DMS153 (cell line): Measurements from ENCODE around the gene GABRB1.
A peak's percentile ranks its signal among the peaks of the same experiment; 100 is the strongest.

Source experiments
- DNase-seq: peaks from one replicate; lab custom pipeline; 2025; lab: John Stamatoyannopoulos, UW

The GABRB1 gene

DNA sequence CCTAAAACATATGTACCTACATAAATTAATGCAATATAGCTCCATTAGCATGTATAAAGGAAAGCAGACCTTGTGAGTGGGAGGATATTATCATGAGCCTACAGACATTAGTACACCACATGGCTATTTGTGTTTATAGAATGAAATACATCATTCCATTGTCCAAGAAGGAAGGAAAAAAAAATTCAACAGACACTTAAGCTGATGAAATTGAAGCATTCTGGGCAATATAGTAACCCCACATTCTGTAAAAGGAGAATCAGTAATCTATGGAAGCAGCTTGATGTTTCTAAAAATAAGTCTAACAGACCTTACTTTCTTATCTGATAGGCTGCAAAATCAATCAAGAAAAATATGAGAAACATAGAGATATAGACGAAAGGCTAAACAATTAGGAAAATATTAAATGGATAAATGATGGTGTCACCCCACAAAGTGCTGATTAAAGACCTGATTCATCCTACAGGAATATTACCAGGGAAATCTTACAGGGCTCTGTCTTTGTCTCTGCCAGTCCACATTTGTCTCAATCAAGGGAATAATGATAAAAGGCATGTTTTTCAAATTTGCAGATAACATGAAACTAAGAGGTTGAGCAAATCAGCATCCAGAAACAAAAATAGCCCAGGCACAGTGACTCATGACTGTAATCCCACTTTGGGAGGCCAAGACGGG, 355.3 kb downstream of the GABRB1 start:
- DNase-seq, result no peak

GRCh38 chr4:47390428-47391125, 359.2 kb downstream of the GABRB1 start:
- no peak for DNase-seq

DNA sequence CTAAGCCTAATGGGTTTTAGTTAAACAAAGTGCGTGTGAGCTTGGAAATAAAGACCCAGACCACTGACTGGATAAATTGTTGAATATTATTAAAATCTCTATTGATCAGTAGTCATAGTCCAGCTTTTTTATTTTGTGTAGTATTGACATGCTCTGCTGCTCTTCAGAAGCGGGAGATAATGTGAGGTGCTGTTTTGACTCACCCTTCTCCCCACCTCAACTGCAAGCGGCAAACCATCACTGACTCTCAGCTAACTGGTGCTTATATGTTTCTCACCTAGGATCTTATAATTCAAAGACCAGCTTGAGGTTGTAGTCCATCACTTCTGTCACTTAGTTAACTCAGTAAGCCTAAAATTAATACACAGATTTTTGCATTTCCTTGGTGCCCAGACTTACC, 359.9 kb downstream of the GABRB1 start:
- no peak for DNase-seq

GRCh38 chr4:47406408-47406807, 375.0 kb downstream of the GABRB1 start:
- no peak for DNase-seq

DNA sequence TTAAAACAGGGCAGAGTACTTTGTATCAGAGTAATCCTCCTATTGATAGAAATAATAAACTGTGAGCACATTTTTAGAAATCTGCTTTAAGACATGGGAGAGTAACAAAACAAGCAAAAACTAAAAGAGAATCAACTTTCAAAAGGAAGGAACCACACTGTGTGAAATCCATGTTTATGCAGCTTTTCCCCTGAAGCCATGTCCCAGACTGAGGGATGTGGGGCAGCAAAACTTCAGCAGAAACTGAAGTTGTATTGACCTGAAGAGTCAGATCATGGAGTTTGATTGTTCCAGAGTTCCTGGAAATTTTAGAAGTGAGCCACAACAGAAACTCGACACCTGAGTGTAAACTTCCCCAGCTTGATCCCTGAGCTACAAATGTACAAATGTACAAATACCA, 378.9 kb downstream of the GABRB1 start:
- DNase-seq, result no peak

DNA sequence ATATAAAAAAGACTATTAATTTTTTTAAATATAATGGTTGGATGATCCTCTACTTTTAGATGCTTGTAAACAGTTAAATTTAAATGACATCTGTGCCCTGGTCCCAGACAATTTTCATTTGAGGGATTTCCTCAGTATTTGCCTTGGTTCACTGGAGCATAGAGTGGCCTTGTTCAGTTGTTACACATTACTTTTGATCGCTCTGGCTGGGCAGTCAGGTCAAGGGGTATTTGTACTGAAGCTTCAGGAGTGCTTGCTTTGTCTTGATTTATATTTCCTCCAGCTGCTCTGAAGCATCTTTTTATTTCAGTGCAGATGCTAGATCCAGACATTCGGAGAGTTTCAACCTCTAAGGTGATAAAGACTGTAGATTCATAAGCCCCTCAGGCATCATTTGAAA, 382.2 kb downstream of the GABRB1 start:
- no peak for DNase-seq

DNA sequence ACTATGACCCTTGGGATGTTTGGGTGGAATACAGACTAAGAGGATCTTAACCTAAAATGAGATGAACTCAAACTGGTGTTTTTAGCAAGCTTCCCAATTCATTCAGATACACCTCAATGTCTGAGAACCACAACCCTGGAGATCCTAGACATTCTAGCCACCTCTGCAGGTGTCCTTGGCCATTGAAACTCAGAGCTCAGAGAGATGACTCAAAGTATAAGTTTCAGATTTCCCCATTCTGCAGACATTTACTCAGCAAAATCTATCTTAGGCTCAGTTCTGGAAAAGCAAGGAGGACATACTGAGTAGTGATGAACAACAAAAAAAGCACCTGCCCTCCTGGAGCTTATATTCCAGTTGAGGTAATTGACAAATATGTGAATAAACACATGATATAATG, 384.4 kb downstream of the GABRB1 start:
- DNase-seq, result no peak

DNA sequence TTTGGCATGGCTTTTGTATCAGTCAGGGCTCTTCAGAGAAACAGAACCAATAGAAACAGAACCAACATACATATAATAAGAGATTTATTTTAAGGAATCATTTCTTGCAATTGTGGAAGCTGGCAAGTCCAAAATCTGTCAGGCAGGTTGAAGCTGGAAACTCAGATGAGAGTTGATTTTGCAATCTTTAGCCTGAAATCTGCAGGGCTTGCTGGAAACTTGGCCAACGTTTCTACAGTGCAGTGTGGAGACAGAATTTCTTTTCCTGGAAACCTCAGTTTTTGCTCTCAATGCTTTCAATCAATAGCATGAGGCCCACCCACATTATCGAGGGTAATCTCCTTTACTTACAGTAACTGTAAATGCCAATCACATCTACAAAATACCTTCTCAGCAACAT, 386.8 kb downstream of the GABRB1 start:
- DNase-seq, result no peak

DNA sequence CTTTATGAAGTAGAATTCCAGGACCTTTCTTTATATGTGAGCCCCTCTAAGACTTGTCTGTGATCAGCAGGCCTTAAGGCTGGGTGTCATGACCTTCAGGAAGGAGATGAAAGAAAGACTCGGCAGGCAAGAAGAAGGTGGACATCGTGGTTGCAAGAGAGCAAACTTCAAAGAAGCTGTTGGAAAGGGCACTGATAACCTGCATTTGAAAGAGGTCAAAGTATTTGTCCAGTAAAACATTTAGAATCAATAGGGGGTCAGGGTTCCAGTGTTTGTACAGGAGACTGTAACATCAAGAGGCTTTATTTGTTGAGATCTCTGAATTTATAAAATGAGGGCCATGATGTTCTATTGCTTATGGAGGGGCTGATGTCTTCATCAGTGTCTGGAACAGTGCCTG, 387.9 kb downstream of the GABRB1 start:
- DNase-seq, result no peak

GRCh38 chr4:47425628-47426027, 394.3 kb downstream of the GABRB1 start:
- no peak for DNase-seq

DNA sequence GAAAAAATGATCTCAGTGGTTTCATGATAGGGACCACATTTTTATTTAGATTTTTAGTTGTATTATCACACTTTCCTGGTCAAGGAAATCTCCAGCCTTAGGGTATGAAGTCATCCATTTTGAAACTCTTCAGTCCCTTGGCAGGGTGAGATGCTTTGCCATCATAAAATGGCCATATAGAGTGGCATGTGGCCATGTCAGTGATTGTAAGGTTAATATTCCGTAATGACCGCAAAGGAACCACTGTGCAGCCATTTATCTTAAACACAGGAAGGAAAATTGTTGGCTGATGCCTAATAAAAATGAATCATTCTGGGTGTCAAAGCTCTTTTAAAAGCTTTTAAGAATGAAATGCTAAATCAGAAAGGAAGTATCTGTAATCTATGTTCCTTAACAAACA, 396.6 kb downstream of the GABRB1 start:
- DNase-seq, result no peak

GRCh38 chr4:47432749-47433148, 401.4 kb downstream of the GABRB1 start:
- no peak for DNase-seq

GRCh38 chr4:47434931-47435330, 403.6 kb downstream of the GABRB1 start:
- DNase-seq, result no peak

DNA sequence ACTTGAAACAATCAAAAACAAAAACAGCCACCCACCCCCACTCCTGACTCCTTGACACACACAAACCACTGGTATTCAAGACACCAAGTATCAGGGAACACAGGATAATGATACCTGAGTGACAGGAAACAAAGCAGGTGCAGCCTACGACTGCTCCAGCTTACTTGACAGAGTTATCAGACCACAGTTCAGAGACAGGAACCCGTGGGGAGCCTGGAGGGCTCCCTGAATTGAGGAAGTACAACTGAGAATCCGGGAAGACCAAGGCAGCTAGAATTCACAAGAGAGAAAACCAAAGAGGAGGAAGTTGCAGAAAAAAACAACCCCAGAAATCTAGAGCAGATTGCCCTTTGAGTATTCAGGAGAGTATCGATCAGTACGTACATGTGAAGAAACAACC, 411.6 kb downstream of the GABRB1 start:
- no peak for DNase-seq

DNA sequence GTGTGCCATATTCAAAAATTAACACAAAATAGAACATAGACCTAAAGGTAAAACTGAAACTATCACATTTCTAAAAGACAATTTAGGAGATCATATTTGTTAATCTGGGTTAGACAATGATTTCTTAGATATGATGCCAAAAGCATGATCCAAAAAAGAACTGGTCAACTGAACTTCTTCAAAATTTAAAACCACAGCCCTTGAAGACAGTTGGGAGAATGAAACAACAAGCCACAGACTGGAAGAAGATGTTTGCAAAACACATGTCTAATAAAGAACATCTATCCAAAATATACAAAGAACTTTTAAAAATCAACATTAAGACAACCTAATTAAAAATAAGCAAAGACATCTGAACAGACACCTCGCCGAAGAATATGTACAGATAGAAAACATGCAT, 412.7 kb downstream of the GABRB1 start:
- no peak for DNase-seq

DNA sequence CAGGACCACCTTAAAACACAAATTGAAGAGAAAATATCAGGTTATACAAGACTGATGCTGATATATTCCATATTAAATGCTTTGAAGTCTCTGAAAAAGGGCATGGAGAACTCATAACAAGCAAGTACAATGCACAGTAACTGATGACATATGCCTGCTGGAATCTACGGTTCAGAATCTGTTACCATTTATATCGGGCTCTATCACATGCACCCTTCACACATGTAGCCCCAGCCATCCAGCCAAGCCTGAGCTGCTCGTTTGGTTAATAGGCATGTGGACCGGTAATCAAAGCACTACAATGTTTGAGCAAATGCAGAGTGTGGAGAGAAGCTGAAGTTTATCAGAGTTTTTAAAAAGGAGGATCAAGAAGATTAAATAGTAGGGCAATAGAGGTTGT, 420.3 kb downstream of the GABRB1 start:
- DNase-seq, result no peak

GRCh38 chr4:47462799-47463234, 431.4 kb downstream of the GABRB1 start:
- DNase-seq, result no peak

DNA sequence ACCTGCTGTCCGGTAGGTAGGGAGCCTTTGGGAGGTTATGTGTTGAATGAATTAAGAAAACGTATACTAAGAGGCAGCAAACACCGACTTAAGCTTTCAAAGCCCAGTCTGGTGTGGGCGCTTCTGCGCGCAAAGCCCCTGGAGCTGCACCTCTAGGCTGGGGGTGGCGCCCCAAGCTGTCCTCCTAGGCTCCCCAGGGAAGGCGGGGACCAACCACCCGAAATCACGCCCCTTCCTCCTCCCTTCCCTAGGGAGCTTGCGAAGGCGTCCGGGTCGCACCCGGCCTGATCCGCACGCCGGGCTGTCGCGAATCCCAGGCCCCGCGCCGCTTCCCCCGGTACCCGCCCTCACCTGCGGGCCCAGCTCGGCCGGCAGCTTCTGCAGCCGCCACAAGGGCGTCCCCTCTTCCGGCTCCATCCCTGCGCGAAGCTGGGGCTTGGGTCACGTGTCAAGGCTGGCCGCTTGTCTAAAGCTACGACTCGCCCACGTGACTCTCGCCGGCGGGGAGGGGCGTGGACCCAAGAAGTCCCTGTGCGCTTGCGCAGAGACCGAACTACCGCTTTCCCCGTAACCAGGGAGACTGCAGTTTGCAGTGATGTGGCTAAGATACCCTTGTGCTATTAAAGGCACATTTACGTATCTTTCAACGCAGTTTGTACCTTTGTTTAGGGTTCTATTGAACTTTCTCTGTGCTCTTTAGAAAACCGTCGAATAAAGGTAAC, 432.0 kb downstream of the GABRB1 start, which contains the start of gene COMMD8:
Gene COMMD8 (minus strand): TSS at position 468 of the 722 bp plus-strand sequence. CDS start 51 bp downstream, at position 417.
- DNase-seq, result peak; percentile 87

GRCh38 chr4:47465004-47465403, 433.6 kb downstream of the GABRB1 start:
- DNase-seq, result no peak

- no peak for DNase-seq
These were observed 434.9 kb downstream of the GABRB1 start for GRCh38 chr4:47466056-47466785.

DNA sequence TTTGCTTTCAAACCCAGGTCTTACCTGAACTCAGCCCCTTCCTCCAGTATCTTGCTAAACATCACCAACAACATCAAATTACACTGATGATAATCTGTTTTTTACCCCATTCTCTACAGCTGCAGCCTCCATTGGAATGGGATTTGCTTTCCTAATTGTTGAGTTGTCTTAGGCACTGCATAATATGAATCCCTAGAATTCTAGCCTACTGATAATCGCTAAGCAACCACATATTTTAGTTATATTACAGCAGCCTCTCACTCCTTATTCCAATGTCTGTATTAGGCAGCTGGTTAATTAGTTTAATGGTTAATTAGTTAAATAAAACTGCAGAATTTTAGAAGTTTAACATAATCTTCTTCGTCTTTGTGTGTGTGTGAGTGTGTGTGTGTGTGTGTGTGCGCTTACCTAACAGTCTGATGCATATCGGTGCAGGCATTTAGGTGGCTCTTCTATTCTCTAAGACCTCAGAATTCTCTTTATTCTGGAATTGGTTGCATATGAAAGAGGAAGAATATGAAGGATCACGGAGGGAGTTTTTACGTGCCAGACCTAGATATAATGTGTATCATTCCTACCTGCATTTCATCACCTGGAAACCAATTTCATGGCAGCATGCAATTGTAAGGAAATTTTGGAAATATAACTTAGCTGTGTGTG, 437.5 kb downstream of the GABRB1 start:
- DNase-seq, result no peak

GRCh38 chr4:47469951-47470350, 438.6 kb downstream of the GABRB1 start:
- no peak for DNase-seq
